ENCODE results near the gene WDR27.

Gene WDR27

GRCh38 chr6:169564453-169565240 is 137.2 kb downstream of the WDR27 start:
- TF ChIP-seq ESRRG (CRISPR knock-in tag; IDR thresholded peaks at IDR 0.05) = no peak
- TF ChIP-seq GLIS3 (CRISPR knock-in tag; IDR thresholded peaks at IDR 0.05) = no peak
- no peak for TF ChIP-seq ZFP30 (CRISPR knock-in tag; IDR thresholded peaks at IDR 0.05)
- TF ChIP-seq ZNF565 (CRISPR knock-in tag; conservative IDR thresholded peaks at IDR 0.05; ENCODE audit: low read depth) = no peak
- TF ChIP-seq ZNF8 (CRISPR knock-in tag; IDR thresholded peaks at IDR 0.05) = no peak
- no peak for TF ChIP-seq SNAI2 (CRISPR knock-in tag; IDR thresholded peaks at IDR 0.05)
- no peak for TF ChIP-seq CSRNP3 (CRISPR knock-in tag; IDR thresholded peaks at IDR 0.05)
- no peak for TF ChIP-seq PATZ1 (CRISPR knock-in tag; IDR thresholded peaks at IDR 0.05; ENCODE audit: borderline replicate concordance)
- no peak for TF ChIP-seq ZFP3 (CRISPR knock-in tag; IDR thresholded peaks at IDR 0.05)
- no peak for TF ChIP-seq CSDC2 (CRISPR knock-in tag; IDR thresholded peaks at IDR 0.05)
- TF ChIP-seq TSHZ2 (CRISPR knock-in tag; IDR thresholded peaks at IDR 0.05) = no peak
- TF ChIP-seq ZNF70 (CRISPR knock-in tag; IDR thresholded peaks at IDR 0.05) = no peak
- TF ChIP-seq CREB5 (CRISPR knock-in tag; IDR thresholded peaks at IDR 0.05; ENCODE audit: low read depth) = no peak
- TF ChIP-seq TCF4 (CRISPR knock-in tag; IDR thresholded peaks at IDR 0.05; ENCODE audit: borderline replicate concordance) = no peak
- no peak for TF ChIP-seq POU6F1 (CRISPR knock-in tag; IDR thresholded peaks at IDR 0.05; ENCODE audit: borderline replicate concordance, low read depth)
- TF ChIP-seq TOX (CRISPR knock-in tag; IDR thresholded peaks at IDR 0.05; ENCODE audit: borderline replicate concordance) = no peak
- no peak for TF ChIP-seq BACH2 (CRISPR knock-in tag; IDR thresholded peaks at IDR 0.05; ENCODE audit: borderline replicate concordance)
- ATAC-seq = no peak

GRCh38 chr6:169561665-169562064 is 140.2 kb downstream of the WDR27 start:
- ATAC-seq = no peak
- TF ChIP-seq GLIS3 (CRISPR knock-in tag; IDR thresholded peaks at IDR 0.05) (no peak), OSR1 (CRISPR knock-in tag; IDR thresholded peaks at IDR 0.05) (no peak), RARB (CRISPR knock-in tag; IDR thresholded peaks at IDR 0.05) (no peak), ZC3H10 (CRISPR knock-in tag; IDR thresholded peaks at IDR 0.05) (no peak), ESRRG (CRISPR knock-in tag; IDR thresholded peaks at IDR 0.05) (no peak), BACH2 (CRISPR knock-in tag; IDR thresholded peaks at IDR 0.05; ENCODE audit: borderline replicate concordance) (no peak), ARNTL (CRISPR knock-in tag; IDR thresholded peaks at IDR 0.05; ENCODE audit: borderline replicate concordance, low read depth) (no peak), ZFP30 (CRISPR knock-in tag; IDR thresholded peaks at IDR 0.05) (no peak), CSRNP3 (CRISPR knock-in tag; IDR thresholded peaks at IDR 0.05) (no peak), ZNF70 (CRISPR knock-in tag; IDR thresholded peaks at IDR 0.05) (no peak), TCF4 (CRISPR knock-in tag; IDR thresholded peaks at IDR 0.05; ENCODE audit: borderline replicate concordance) (no peak), PPARA (CRISPR knock-in tag; IDR thresholded peaks at IDR 0.05; ENCODE audit: borderline replicate concordance) (no peak), TSHZ2 (CRISPR knock-in tag; IDR thresholded peaks at IDR 0.05) (no peak), PATZ1 (CRISPR knock-in tag; IDR thresholded peaks at IDR 0.05; ENCODE audit: borderline replicate concordance) (no peak)
